IPS-20b (cell line): ENCODE measurements around the gene CPVL.

ENCODE experiments used
- H3K27ac ChIP-seq: one replicate; pipeline ENCODE4 v1.5.1; 2013; ENCODE audit warnings: low read length
- H3K27me3 ChIP-seq: 2 replicates; pipeline ENCODE4 v1.6.1; 2013; ENCODE audit warnings: mild to moderate bottlenecking, low read length, inconsistent platforms; ENCODE audit not compliant: insufficient read depth
- H3K36me3 ChIP-seq: 2 replicates; pipeline ENCODE4 v1.6.1; 2013; ENCODE audit warnings: low read depth, mild to moderate bottlenecking, inconsistent platforms, low read length, moderate library complexity; ENCODE audit not compliant: insufficient read depth
- H3K4me1 ChIP-seq: 2 replicates; pipeline ENCODE4 v1.6.1; 2013; ENCODE audit warnings: mild to moderate bottlenecking, control low read depth, inconsistent platforms, low read length, moderate library complexity; ENCODE audit not compliant: insufficient read depth
- H3K4me3 ChIP-seq: 2 replicates; pipeline ENCODE4 v1.5.1; 2013; ENCODE audit warnings: mild to moderate bottlenecking, low read length, inconsistent platforms
- H3K9ac ChIP-seq: 2 replicates; pipeline ENCODE4 v1.6.1; 2013; ENCODE audit warnings: low read depth, mild to moderate bottlenecking, inconsistent platforms, low read length, moderate library complexity
- H3K9me3 ChIP-seq: 2 replicates; pipeline ENCODE4 v1.6.1; 2013; ENCODE audit warnings: mild to moderate bottlenecking, low read depth, low read length, inconsistent platforms; ENCODE audit not compliant: insufficient read depth

CPVL gene

GRCh38 chr7:29150856-29151255, 4.5 kb upstream of the CPVL start:
- no peaks in the 10 kb centered on the region for H3K9me3 ChIP-seq
- no peaks in the 10 kb centered on the region for H3K36me3 ChIP-seq
- H3K9ac ChIP-seq = no peak overlapping the region
- no peak overlapping the region for H3K4me3 ChIP-seq
- H3K27me3 ChIP-seq = peaks cover 12% of the 10 kb centered on the region
- no peaks in the 10 kb centered on the region for H3K4me1 ChIP-seq
- H3K27ac ChIP-seq = no peak overlapping the region

DNA sequence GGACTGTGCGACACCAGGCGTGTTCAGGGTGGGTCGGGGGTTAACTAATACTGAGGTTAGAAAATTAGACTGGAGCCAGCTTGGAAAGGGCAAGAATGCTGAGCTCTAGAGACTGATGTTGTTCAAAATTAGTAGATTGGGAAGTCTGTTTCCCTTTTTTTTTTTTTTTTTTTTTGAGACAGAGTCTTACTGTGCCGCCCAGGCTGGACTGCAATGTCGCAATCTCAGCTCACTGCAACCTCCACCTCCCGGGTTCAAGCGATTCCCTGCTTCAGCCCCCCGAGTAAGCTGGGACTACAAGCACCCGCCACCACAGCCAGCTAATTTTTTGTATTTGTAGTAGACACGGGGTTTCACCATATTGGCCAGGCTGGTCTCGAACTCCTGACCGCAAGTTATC, 2.7 kb upstream of the CPVL start:
- Histone ChIP-seq H3K4me1 (peaks cover 7% of the 10 kb centered on the region; the same call in 1 of the 2 replicates), H3K27me3 (peaks cover 23% of the 10 kb centered on the region), H3K9me3 (no peaks in the 10 kb centered on the region), H3K9ac (no peak overlapping the region), H3K36me3 (no peaks in the 10 kb centered on the region), H3K27ac (no peak overlapping the region), H3K4me3 (no peak overlapping the region)

- H3K4me1 ChIP-seq = peaks cover 7% of the 10 kb centered on the region; the same call in 1 of the 2 replicates
- H3K9ac ChIP-seq = no peak overlapping the region
- H3K27me3 ChIP-seq = peaks cover 23% of the 10 kb centered on the region
- H3K27ac ChIP-seq = no peak overlapping the region
- H3K4me3 ChIP-seq = no peak overlapping the region
- H3K36me3 ChIP-seq = no peaks in the 10 kb centered on the region
- no peaks in the 10 kb centered on the region for H3K9me3 ChIP-seq
Observed at GRCh38 chr7:29147821-29148220, 1.5 kb upstream of the CPVL start.

GRCh38 chr7:29146888-29147609, 712 bp upstream of the CPVL start:
- Histone ChIP-seq H3K4me3 (peak overlapping the region; percentile 94), H3K9me3 (no peaks in the 10 kb centered on the region), H3K9ac (peak overlapping the region; percentile 81; the same call in 1 of the 2 replicates), H3K27ac (no peak overlapping the region), H3K4me1 (peaks cover 7% of the 10 kb centered on the region; the same call in 1 of the 2 replicates), H3K27me3 (peaks cover 23% of the 10 kb centered on the region), H3K36me3 (no peaks in the 10 kb centered on the region)

DNA sequence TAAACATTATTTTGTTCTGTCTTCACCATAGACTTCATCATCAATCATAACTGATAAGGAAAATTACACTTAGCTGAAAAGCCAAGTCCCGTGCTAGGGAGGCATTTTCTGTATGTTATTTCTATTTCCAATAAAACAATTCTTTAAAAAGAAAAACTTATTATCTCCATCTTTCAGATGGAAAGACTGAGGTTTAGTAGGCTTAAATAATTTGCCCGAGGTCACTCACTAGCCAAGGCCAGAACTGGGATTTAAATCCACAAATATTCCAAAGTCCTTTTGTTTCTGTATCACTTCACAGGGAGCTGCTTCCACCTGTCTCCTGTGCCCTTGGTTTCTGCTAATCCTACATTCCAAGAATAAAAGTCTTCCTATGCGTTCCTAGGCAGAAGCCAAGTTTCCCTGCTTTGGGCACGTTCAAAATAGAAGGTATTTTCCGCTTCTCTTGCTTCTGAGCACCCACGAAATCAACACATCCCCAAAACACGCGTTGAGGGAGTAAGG, 732 bp downstream of the CPVL start:
- Histone ChIP-seq H3K4me3 (peak overlapping the region; percentile 94), H3K4me1 (peaks cover 7% of the 10 kb centered on the region; the same call in 1 of the 2 replicates), H3K27ac (no peak overlapping the region), H3K9ac (peak overlapping the region; percentile 81; the same call in 1 of the 2 replicates), H3K27me3 (peaks cover 23% of the 10 kb centered on the region), H3K9me3 (no peaks in the 10 kb centered on the region), H3K36me3 (no peaks in the 10 kb centered on the region)

GRCh38 chr7:29143751-29144150, 2.6 kb downstream of the CPVL start:
- Histone ChIP-seq H3K4me1 (peaks cover 9% of the 10 kb centered on the region), H3K27me3 (peaks cover 23% of the 10 kb centered on the region), H3K27ac (no peak overlapping the region), H3K9me3 (no peaks in the 10 kb centered on the region), H3K36me3 (no peaks in the 10 kb centered on the region), H3K4me3 (no peak overlapping the region), H3K9ac (no peak overlapping the region)

- Histone ChIP-seq H3K4me1 (peaks cover 9% of the 10 kb centered on the region), H3K4me3 (no peak overlapping the region)
Observed at GRCh38 chr7:29142021-29142727, 4.2 kb downstream of the CPVL start.

GRCh38 chr7:29140873-29141468, 5.4 kb downstream of the CPVL start:
- peaks cover 12% of the 10 kb centered on the region for H3K27me3 ChIP-seq
- peaks cover 9% of the 10 kb centered on the region for H3K4me1 ChIP-seq
- no peak overlapping the region for H3K27ac ChIP-seq
- H3K36me3 ChIP-seq = no peaks in the 10 kb centered on the region
- no peak overlapping the region for H3K4me3 ChIP-seq
- H3K9me3 ChIP-seq = no peaks in the 10 kb centered on the region
- H3K9ac ChIP-seq = no peak overlapping the region

More at GRCh38 chr7:29142021-29142727, 4.2 kb downstream of the CPVL start:
- peaks cover 23% of the 10 kb centered on the region for H3K27me3 ChIP-seq
- H3K36me3 ChIP-seq = no peaks in the 10 kb centered on the region
- no peak overlapping the region for H3K9ac ChIP-seq
- no peaks in the 10 kb centered on the region for H3K9me3 ChIP-seq
- H3K27ac ChIP-seq = no peak overlapping the region

- H3K36me3 ChIP-seq = no peaks in the 10 kb centered on the region
- peaks cover 2% of the 10 kb centered on the region; the same call in 1 of the 2 replicates for H3K4me1 ChIP-seq
- no peak overlapping the region for H3K4me3 ChIP-seq
- H3K27ac ChIP-seq = no peak overlapping the region
- no peak overlapping the region for H3K9ac ChIP-seq
- H3K9me3 ChIP-seq = no peaks in the 10 kb centered on the region
- peaks cover under 1% of the 10 kb centered on the region; the same call in 1 of the 2 replicates for H3K27me3 ChIP-seq
Observed at GRCh38 chr7:29139796-29140195, 6.5 kb downstream of the CPVL start.

GRCh38 chr7:29139191-29139590, 7.1 kb downstream of the CPVL start:
- no peak overlapping the region for H3K27ac ChIP-seq

GRCh38 chr7:29138588-29138987, 7.7 kb downstream of the CPVL start:
- Histone ChIP-seq H3K36me3 (no peaks in the 10 kb centered on the region), H3K27me3 (no peaks in the 10 kb centered on the region), H3K9me3 (no peaks in the 10 kb centered on the region), H3K4me1 (peaks cover 2% of the 10 kb centered on the region; the same call in 1 of the 2 replicates), H3K4me3 (no peak overlapping the region), H3K9ac (no peak overlapping the region), H3K27ac (no peak overlapping the region)

More at GRCh38 chr7:29139191-29139590, 7.1 kb downstream of the CPVL start:
- Histone ChIP-seq H3K4me3 (no peak overlapping the region), H3K4me1 (peaks cover 2% of the 10 kb centered on the region; the same call in 1 of the 2 replicates), H3K27me3 (no peaks in the 10 kb centered on the region), H3K9ac (no peak overlapping the region), H3K9me3 (no peaks in the 10 kb centered on the region), H3K36me3 (no peaks in the 10 kb centered on the region)
